HG02970 (cell line): ENCODE results near the gene FTH1.
"Not testable (repeated sequence)": the region's sequence is repeated elsewhere in the genome, so short reads cannot be mapped to it uniquely, and the experiment has no call there.

Source experiments
- ATAC-seq: cut with Tn5 transposase; IDR thresholded peaks from one replicate; pipeline ENCODE4 v1.9.1; 2021; ENCODE audit warnings: mild to moderate bottlenecking, moderate library complexity, moderate number of reproducible peaks; ENCODE audit not compliant: unreplicated experiment, low FRiP score

FTH1 gene

GRCh38 chr11:61964666-61965271 lies 2.7 kb downstream of the FTH1 start:
- not testable (repeated sequence) for ATAC-seq

GRCh38 chr11:61964058-61964665 lies 3.3 kb downstream of the FTH1 start:
- no peak for ATAC-seq

- ATAC-seq: no peak
Observed at GRCh38 chr11:61963282-61964057, 4.0 kb downstream of the FTH1 start.

DNA sequence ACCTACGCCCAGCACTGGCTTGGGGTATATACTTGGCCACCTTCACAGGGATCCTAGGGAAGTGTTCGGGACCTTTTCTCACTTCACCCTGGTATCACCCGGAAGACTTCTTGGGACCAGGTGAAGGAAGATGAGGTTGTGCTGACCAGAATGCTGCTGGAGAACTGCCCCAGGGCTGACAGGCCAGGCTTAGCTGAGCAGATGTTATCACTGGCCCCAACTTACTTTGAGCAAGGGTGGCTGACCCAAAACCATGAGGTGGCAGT lies 4.5 kb downstream of the FTH1 start:
- no peak for ATAC-seq

GRCh38 chr11:61962213-61963015 lies 5.0 kb downstream of the FTH1 start:
- no peak for ATAC-seq

GRCh38 chr11:61961570-61962212 lies 5.7 kb downstream of the FTH1 start:
- no peak for ATAC-seq

DNA sequence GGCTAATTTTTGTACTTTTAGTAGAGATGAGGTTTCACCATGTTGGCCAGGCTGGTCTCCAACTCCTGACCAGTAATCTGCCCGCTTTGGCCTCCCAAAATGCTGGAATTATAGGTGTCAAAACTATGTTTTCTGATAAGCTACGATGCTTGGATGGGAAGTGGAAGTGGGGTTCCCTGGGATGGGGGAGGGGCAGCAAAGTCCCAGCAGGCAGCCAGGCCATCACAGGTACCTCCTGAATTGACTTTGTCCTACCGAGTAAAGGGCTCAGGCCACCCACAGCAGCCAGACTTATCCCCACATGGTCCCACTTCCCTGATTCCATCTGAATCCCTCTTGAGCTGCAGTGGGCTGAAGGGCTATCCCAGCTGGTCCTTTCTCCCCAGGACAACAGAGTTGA lies 6.9 kb downstream of the FTH1 start:
- no peak for ATAC-seq

GRCh38 chr11:61959678-61960077 lies 7.8 kb downstream of the FTH1 start:
- no peak for ATAC-seq

- no peak for ATAC-seq
Observed at GRCh38 chr11:61959114-61959513, 8.3 kb downstream of the FTH1 start.

DNA sequence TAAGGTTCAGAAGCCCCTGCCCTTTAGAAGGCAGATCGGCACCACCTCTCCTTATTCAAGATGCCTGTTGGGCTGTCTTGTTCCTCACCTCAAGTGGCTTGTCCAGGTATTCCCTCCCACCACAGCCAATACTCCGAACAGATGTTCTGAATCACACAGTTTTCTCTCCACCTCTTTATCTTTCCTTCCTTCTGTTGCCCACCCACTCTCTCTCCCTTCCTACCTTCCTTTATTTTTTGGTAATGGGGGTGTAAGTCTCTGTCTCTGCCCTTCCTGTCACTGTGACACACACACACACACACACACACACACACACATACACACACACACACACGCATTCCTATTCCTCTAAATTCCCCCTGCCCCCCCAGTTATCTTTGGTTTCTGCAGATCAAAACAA lies 8.8 kb downstream of the FTH1 start:
- ATAC-seq: no peak

DNA sequence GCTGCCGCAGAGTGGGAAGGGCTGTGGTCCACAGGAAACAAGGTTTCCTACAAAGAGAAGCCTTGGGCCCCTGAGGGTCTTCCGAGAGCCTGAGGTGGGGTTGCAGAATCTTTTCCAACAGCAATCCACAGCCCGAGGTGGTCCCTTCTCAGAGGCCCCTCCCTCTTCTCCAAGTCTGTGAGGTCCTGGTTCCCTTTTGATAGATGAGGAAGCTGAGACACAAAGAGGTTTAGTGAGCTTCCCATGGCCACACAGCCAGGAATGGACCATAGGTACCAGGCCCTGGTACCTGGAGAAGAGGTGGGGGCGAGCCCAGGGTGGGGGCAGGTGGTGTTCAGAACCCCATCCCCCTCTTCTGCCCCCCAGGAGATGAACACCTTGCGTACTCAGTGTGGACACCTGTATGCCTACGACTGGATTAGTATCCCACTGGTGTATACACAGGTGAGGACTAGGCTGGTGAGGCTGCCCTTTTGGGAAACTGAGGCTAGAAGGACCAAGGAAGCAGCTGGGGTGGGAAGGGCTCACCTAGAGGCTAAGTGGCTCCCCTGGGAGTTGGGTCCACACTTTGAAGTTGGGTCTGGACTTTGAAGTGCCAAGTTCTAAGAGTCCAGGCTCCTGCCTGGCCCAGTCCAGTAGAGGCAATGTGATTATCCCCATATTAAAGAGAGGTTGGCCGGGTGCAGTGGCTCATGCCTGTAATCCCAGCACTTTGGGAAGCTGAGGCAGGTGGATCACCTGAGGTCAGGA lies 10.2 kb downstream of the FTH1 start:
- no peak for ATAC-seq

DNA sequence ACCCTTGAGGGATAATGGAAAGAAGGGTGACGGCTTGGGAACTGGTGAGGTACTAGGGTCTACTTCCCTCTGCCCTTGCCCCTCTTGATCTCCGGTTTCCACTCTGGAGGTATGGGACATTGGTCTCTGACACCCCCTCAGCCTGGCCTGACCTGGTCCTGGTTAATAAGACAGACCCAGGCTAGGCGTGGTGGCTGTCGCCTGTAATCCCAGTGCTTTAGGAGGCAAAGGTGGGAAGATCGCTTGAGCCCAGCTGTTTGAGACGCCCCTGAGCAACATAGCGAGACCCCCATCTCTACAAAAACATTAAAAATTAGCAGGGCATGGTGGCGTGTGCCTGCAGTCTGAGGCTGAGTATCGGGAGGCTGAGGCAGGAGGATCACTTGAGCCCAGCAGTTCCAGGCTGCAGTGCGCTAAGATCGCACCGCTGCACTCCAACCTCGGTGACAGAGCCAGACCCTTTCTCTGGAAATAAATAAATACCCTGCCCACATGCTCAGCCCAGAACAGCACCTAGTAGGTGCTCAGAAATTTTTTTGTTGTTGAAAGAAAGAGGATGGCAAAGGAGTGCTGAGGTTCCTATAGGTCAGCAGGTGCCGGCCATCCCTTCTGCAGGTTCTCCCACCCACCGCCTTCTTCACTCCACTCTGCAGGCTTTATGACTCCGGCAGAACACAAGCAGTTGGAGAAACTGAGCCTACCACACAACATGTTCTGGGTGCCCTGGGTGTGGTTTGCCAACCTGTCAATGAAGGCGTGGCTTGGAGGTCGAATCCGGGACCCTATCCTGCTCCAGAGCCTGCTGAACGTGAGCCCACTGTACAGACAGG lies 11.0 kb downstream of the FTH1 start:
- ATAC-seq: no peak

- no peak for ATAC-seq
Observed at GRCh38 chr11:61955422-61956135, 11.9 kb downstream of the FTH1 start.

DNA sequence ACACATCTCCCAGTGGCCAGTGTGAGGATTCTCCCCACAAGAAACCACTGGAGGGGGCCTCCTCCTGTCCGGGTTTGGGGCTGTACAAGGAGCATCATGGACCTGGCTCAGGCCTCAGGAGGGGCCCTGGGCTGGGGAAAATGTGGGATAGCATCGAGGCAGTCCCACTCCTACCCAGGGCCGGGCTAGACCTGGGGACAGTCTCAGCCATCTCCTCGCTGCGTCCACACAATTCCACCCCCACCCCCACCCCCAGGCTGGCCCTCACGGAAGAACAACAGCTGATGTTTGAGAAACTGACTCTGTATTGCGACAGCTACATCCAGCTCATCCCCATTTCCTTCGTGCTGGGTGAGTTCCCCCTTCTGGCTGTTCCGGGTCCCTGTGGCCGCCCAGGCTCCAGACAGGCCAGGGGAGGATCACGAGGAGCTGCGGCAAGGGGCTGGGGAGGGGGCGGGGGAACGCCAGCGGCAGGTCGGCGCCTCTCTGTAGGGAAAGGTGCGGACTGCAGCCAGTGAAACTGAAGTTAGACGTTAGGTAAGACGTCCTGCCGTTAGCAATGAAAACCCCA lies 12.5 kb downstream of the FTH1 start:
- ATAC-seq: no peak

DNA sequence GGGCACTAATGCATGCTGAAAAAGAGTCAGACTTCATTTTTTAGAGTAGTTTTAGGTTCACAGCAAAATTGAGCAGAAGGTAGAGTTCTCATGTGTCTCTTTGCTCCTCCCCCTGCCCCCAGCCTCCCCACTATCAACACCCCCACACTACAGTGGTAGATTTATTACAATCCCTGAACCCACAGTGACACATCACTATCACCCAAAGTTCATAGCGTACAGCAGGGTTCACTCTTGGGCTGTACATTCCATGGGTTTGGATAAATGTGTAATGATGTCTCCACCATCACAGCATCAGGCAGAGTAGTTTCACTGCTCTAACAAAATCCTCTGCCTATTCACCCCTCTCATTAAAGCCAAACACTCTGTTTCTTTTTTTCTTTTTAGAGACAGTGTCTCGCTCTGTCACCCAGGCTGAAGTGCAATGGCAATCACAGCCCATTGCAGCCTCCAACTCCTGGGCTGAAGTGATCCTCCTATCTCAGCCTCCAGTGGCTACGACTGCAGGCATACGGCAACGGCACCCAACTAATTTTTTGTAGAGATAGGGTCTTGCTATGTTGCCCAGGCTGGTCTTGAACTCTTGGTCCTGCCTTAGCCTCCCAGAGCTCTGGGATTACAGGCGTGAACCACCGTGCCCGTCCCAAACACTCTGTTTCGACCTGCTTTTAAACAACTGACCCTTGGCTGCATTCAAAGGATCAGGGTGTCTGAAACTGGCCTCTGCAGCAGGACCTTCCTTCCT lies 13.2 kb downstream of the FTH1 start:
- no peak for ATAC-seq

DNA sequence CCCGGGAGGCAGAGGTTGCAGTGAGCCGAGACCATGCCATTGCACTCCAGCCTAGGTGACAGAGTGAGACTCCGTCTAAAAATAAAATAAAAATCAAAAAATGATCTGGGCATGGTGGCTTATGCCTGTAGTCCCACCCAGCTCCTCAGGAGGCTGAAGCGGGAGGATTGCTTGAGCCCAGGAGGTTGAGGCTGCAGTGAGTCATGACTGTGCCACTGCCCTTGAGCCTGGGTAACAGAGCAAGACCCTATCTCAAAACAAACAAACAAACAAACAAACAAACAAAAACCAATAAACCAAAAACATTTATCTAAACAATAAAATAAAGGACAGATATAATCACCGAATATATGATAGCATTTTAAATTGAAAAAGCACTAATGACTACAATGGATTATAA lies 13.8 kb downstream of the FTH1 start:
- ATAC-seq: not testable (repeated sequence)

- ATAC-seq: no peak
Observed at GRCh38 chr11:61952882-61953281, 14.6 kb downstream of the FTH1 start.
